Esophagus muscularis mucosa (tissue), 4 donors: Measurements from ENCODE around the gene DDX31. TPM values are rescaled to one million over a fixed set of nuclear protein-coding genes. Genes with fewer than 3 reads are reported as not detected.

Experiments
- DNase-seq: peaks from one replicate; pipeline ENCODE4 v3.0.0-alpha.2; 2017; ENCODE audit errors: extremely low spot score
- H3K27ac ChIP-seq, 4 donors: fragments of 200-600 bp; sonication (generic); replicated peaks in 1 of 4; 1 replicate in 3 of 4; 2 replicates in 1 of 4; pipeline ENCODE4 v1.5.1; 2016 to 2019; ENCODE audit warnings: mild to moderate bottlenecking in 1 of 4
- H3K27me3 ChIP-seq, 4 donors: fragments of 200-600 bp; sonication (generic); one replicate each; pipeline versions ENCODE4 v1.5.1 to v1.6.0; 2016 to 2019
- H3K36me3 ChIP-seq, 4 donors: fragments of 200-600 bp; sonication (generic); one replicate each; pipeline ENCODE4 v1.5.1; 2016 to 2019
- H3K4me1 ChIP-seq, 4 donors: fragments of 200-600 bp; sonication (generic); one replicate each; pipeline ENCODE4 v1.5.1; 2016 to 2019
- H3K4me3 ChIP-seq, 4 donors: fragments of 200-600 bp; sonication (generic); 1 replicate in 2 of 4; 2 replicates in 2 of 4; pipeline ENCODE4 v1.5.1; 2016 to 2019; ENCODE audit warnings: mild to moderate bottlenecking in 4 of 4, moderate library complexity in 1 of 4
- H3K9me3 ChIP-seq, 4 donors: fragments of 200-600 bp; sonication (generic); 1 replicate in 3 of 4; 2 replicates in 1 of 4; pipeline ENCODE4 v1.5.1; 2016 to 2019
- EP300 ChIP-seq: sonication (generic); formaldehyde crosslinking; IDR thresholded peaks from one replicate; pipeline ENCODE4 v1.6.1; 2017; ENCODE audit warnings: antibody characterized with exemption
- POLR2A ChIP-seq: fragments of 450-650 bp; IDR thresholded peaks from one replicate; pipeline ENCODE4 v1.6.1; 2017; ENCODE audit warnings: antibody characterized with exemption, moderate library complexity, mild to moderate bottlenecking, low read depth
- POLR2AphosphoS5 ChIP-seq, 2 donors: sonication (generic); formaldehyde crosslinking; IDR thresholded peaks; one replicate each; pipeline ENCODE4 v1.6.1; 2017; ENCODE audit warnings: antibody characterized with exemption in 2 of 2
- WGBS: methylation state at CpG from one replicate; pipeline ENCODE4 v1.1.5; 2018; 5-methylcytosine and 5-hydroxymethylcytosine counted together
- intact Hi-C: fragments of 100-400 bp; cut with DNase I; formaldehyde crosslinking; loops from one replicate; pipeline ENCODE4 v1.15.1; 2023
- total RNA-seq, 4 donors: library from RNA; depleted of rRNA; stranded (reverse); fragments of >200 nt; gene quantifications; one replicate each; pipeline versions ENCODE4 v1.1.0 to v1.2.1, GENCODE V29; 2016
- TF ChIP-seq, protein P1 (sequence below), 3 experiments: fragments of 200-600 bp in 2 of 3; fragments of 450-650 bp in 1 of 3; sonication (generic) in 2 of 3; IDR thresholded peaks; one replicate each; pipeline ENCODE4 v1.5.1; 2017 to 2019; ENCODE audit warnings: antibody characterized with exemption in 3 of 3, mild to moderate bottlenecking in 2 of 3, moderate library complexity in 1 of 3

Gene DDX31
- total RNA-seq, 4 donors from 2014 or later: 6.6 to 7.8 (median 7.5) TPM

- peaks cover 41 to 80% (median 57%) of the 10 kb centered on the region in 4 donors for H3K36me3 ChIP-seq
- H3K9me3 ChIP-seq: no peaks in the 10 kb centered on the region
- no peaks in the 10 kb centered on the region for H3K4me1 ChIP-seq
- intact Hi-C loops: no loop called here
- no peak overlapping the region for H3K27ac ChIP-seq
- no peaks in the 10 kb centered on the region for H3K27me3 ChIP-seq
- TF ChIP-seq EP300 (no peak), POLR2AphosphoS5 (IDR thresholded peaks at IDR 0.05) (no peak), POLR2A (no peak)
- TF ChIP-seq, protein P1, sequence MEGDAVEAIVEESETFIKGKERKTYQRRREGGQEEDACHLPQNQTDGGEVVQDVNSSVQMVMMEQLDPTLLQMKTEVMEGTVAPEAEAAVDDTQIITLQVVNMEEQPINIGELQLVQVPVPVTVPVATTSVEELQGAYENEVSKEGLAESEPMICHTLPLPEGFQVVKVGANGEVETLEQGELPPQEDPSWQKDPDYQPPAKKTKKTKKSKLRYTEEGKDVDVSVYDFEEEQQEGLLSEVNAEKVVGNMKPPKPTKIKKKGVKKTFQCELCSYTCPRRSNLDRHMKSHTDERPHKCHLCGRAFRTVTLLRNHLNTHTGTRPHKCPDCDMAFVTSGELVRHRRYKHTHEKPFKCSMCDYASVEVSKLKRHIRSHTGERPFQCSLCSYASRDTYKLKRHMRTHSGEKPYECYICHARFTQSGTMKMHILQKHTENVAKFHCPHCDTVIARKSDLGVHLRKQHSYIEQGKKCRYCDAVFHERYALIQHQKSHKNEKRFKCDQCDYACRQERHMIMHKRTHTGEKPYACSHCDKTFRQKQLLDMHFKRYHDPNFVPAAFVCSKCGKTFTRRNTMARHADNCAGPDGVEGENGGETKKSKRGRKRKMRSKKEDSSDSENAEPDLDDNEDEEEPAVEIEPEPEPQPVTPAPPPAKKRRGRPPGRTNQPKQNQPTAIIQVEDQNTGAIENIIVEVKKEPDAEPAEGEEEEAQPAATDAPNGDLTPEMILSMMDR (IDR thresholded peaks at IDR 0.05): no peak
- H3K4me3 ChIP-seq: no peak overlapping the region
- no peak for DNase-seq
- WGBS: 85% methylated on average over 7 of the region's 7 CpGs
Observed at GRCh38 chr9:132631685-132632084, 38.1 kb downstream of the DDX31 start.

- WGBS: 94% methylated on average over 5 of the region's 5 CpGs
- intact Hi-C loops: no loop called here
- H3K36me3 ChIP-seq: peaks cover 41 to 80% (median 58%) of the 10 kb centered on the region in 4 donors
- TF ChIP-seq, protein P1 (IDR thresholded peaks at IDR 0.05): no peak
- TF ChIP-seq POLR2A (no peak), POLR2AphosphoS5 (IDR thresholded peaks at IDR 0.05) (no peak), EP300 (no peak)
- no peaks in the 10 kb centered on the region for H3K27me3 ChIP-seq
- H3K4me3 ChIP-seq: no peak overlapping the region
- no peaks in the 10 kb centered on the region for H3K9me3 ChIP-seq
- no peak overlapping the region for H3K27ac ChIP-seq
- no peaks in the 10 kb centered on the region for H3K4me1 ChIP-seq
- no peak for DNase-seq
Observed at GRCh38 chr9:132631280-132631679, 38.5 kb downstream of the DDX31 start.

- 90% methylated on average over 3 of the region's 3 CpGs for WGBS
- DNase-seq: no peak
- TF ChIP-seq POLR2AphosphoS5 (IDR thresholded peaks at IDR 0.05): no peak
- TF ChIP-seq, protein P1 (IDR thresholded peaks at IDR 0.05): no peak
- no peak for TF ChIP-seq POLR2A
- TF ChIP-seq EP300: no peak
Observed at GRCh38 chr9:132630811-132631210, 39.0 kb downstream of the DDX31 start.

GRCh38 chr9:132630116-132630515, 39.7 kb downstream of the DDX31 start:
- no peaks in the 10 kb centered on the region for H3K4me1 ChIP-seq
- H3K36me3 ChIP-seq: peaks cover 35 to 82% (median 63%) of the 10 kb centered on the region in 4 donors
- H3K4me3 ChIP-seq: no peak overlapping the region
- intact Hi-C loops: no loop called here
- no peaks in the 10 kb centered on the region for H3K9me3 ChIP-seq
- no peak overlapping the region for H3K27ac ChIP-seq
- DNase-seq: no peak
- no peaks in the 10 kb centered on the region for H3K27me3 ChIP-seq
- TF ChIP-seq, protein P1 (IDR thresholded peaks at IDR 0.05): no peak
- TF ChIP-seq POLR2AphosphoS5 (IDR thresholded peaks at IDR 0.05) (no peak), EP300 (no peak), POLR2A (no peak)
- 84% methylated on average over 7 of the region's 9 CpGs for WGBS

More at GRCh38 chr9:132630811-132631210, 39.0 kb downstream of the DDX31 start:
- intact Hi-C loops: no loop called here
- H3K36me3 ChIP-seq: peaks cover 37 to 79% (median 58%) of the 10 kb centered on the region in 4 donors
- no peak overlapping the region for H3K4me3 ChIP-seq
- no peak overlapping the region for H3K27ac ChIP-seq
- no peaks in the 10 kb centered on the region for H3K4me1 ChIP-seq
- no peaks in the 10 kb centered on the region for H3K27me3 ChIP-seq
- no peaks in the 10 kb centered on the region for H3K9me3 ChIP-seq

- Histone ChIP-seq H3K27me3 (no peaks in the 10 kb centered on the region), H3K4me1 (no peaks in the 10 kb centered on the region), H3K4me3 (no peak overlapping the region), H3K9me3 (no peaks in the 10 kb centered on the region), H3K36me3 (peaks cover 35 to 84% (median 71%) of the 10 kb centered on the region in 4 donors), H3K27ac (no peak overlapping the region)
- TF ChIP-seq POLR2A: no peak
- no peak for TF ChIP-seq EP300
- TF ChIP-seq POLR2AphosphoS5 (IDR thresholded peaks at IDR 0.05): no peak
- TF ChIP-seq, protein P1 (IDR thresholded peaks at IDR 0.05): no peak
- intact Hi-C loops: no loop called here
- no peak for DNase-seq
- 91% methylated on average over 8 of the region's 8 CpGs for WGBS
Observed at GRCh38 chr9:132628746-132629145, 41.0 kb downstream of the DDX31 start.
